Heart right ventricle (tissue), 16 donors: Measurements from ENCODE around the gene MT3. TPM values are rescaled to one million over a fixed set of nuclear protein-coding genes. Genes with fewer than 3 reads are reported as not detected.

ENCODE experiments used
- ATAC-seq, 8 donors: fragments of 200-7000 bp; cut with Tn5 transposase; one replicate each; pipeline ENCODE4 v1.9.1; 2020; ENCODE audit warnings: mild to moderate bottlenecking in 8 of 8, moderate library complexity in 8 of 8, moderate number of reproducible peaks in 1 of 8
- DNase-seq, 2 donors: peaks; one replicate each; pipeline ENCODE4 v3.0.0-alpha.2; 2020
- H3K27ac ChIP-seq, 10 donors: fragments of 200-600 bp; sonication (generic) in 2 of 10; one replicate each; pipeline versions ENCODE4 v1.5.0 to v1.8.0; 2020 to 2022; ENCODE audit warnings: mild to moderate bottlenecking in 3 of 10
- H3K27me3 ChIP-seq, 7 donors: fragments of 200-600 bp; one replicate each; pipeline ENCODE4 v1.8.0; 2021 to 2022; ENCODE audit warnings: mild to moderate bottlenecking in 2 of 7
- H3K36me3 ChIP-seq, 9 donors: fragments of 200-600 bp; sonication (generic) in 1 of 9; one replicate each; pipeline versions ENCODE4 v1.5.0 to v1.8.0; 2020 to 2022; ENCODE audit warnings: mild to moderate bottlenecking in 2 of 9
- H3K4me1 ChIP-seq, 9 donors: fragments of 200-600 bp; sonication (generic) in 1 of 9; one replicate each; pipeline versions ENCODE4 v1.5.0 to v1.8.0; 2020 to 2022; ENCODE audit warnings: mild to moderate bottlenecking in 4 of 9
- H3K4me3 ChIP-seq, 10 donors: fragments of 200-600 bp; sonication (generic) in 2 of 10; one replicate each; pipeline versions ENCODE4 v1.5.0 to v1.8.0; 2020 to 2022; ENCODE audit warnings: mild to moderate bottlenecking in 7 of 10, moderate library complexity in 2 of 10
- H3K9me3 ChIP-seq, 11 donors: fragments of 200-600 bp in 10 of 11; sonication (generic) in 2 of 11; one replicate each; pipeline versions ENCODE4 v1.5.0 to v1.8.0; 2013 to 2022; ENCODE audit warnings: mild to moderate bottlenecking in 2 of 11, control low read depth in 1 of 11, moderate library complexity in 1 of 11
- CTCF ChIP-seq, 9 donors: fragments of 200-600 bp; sonication (generic) in 2 of 9; IDR thresholded peaks; one replicate each; pipeline versions ENCODE4 v1.5.0 to v1.8.0; 2021 to 2022; ENCODE audit warnings: antibody characterized with exemption in 9 of 9, mild to moderate bottlenecking in 5 of 9, moderate library complexity in 1 of 9
- WGBS, 2 donors: extraction: QIAGEN DNeasy Blood & Tissue Kit; methylation state at CpG; one replicate each; pipeline ENCODE4 v1.1.7; 2013; ENCODE audit warnings: inconsistent platforms in 1 of 2; 5-methylcytosine and 5-hydroxymethylcytosine counted together
- intact Hi-C, 10 donors: fragments of 100-400 bp; cut with DNase I; formaldehyde crosslinking; loops; one replicate each; pipeline versions ENCODE4 v1.11.1 to v1.14.2; 2022
- polyA plus RNA-seq, 2 donors: library from polyadenylated mRNA; stranded (reverse); fragments of 200-250 nt; gene quantifications; one replicate each; pipeline ENCODE4 v1.2.3, GENCODE V29; 2013
- total RNA-seq, 10 donors: library from RNA; stranded (reverse); fragmentation: NEBNext Ultra II Directional in 3 of 10; extraction: Animal tissue kit (Norgen Biotek cat#: 25700) in 3 of 10; gene quantifications; one replicate each; pipeline versions ENCODE4 v1.2.1 to v1.2.4, GENCODE V29; 2021 to 2023
- donor health status: Arrhythmogenic right ventricular cardiomyopathy.
- donor health status: ischemic (EF 13 %, LVEDD 7.1; RV severe dilation, severe dysfunction).
- donor health status: healthy with polysubstance abuse.
- donor health status: DM: no; HTN: yes; CAD: no.
- donor health status: DM: no; HTN: no; CAD: no.
- donor health status: ischemic (EF 25% LVEDD 6.9; RV normal size, moderate dysfunction).
- donor health status: ischemic (EF 25% LVEDD 5.7; RV mildly dilated, moderate dysfunction).
- donor health status: healthy.
- donor health status: DM: yes; HTN: yes; CAD: no.
- donor health status: Ischemic cardiomyopathy.
- donor health status: ischemic (EF 35%, LVEDD 5.7; RV mildly dilated, moderate dysfunction).
- donor health status: nonischemic (EF 11% LVEDD 7.7; RV severe dilation, severe dysfunction).
- donor health status: DM: yes; HTN: yes; CAD: no.
- donor health status: PGD.
- donor health status: ischemic (EF 29% LVEDD 5.4; RV normal size, mild dysfunction).
- donor health status: nonischemic (EF 23%, LVEDD 6.1; RV moderate dilation, normal function).

MT3 gene
- total and polyA plus RNA-seq, 12 donors: 1.9 to 29.8 (median 4.4) TPM

GRCh38 chr16:56591377-56592060 lies 2.2 kb downstream of the MT3 start:
- H3K27me3 ChIP-seq: peaks cover 11 to 45% (median 34%) of the 10 kb centered on the region in 7 donors
- no peak for TF ChIP-seq CTCF (IDR thresholded peaks at IDR 0.05)
- H3K4me3 ChIP-seq: no peak overlapping the region
- H3K27ac ChIP-seq: no peak overlapping the region
- intact Hi-C loops: loop anchor here in 1 of 10 donors (10.0 kb wide), 1 partner anchor 77 kb away; no protein-coding TSS in a partner anchor
- H3K9me3 ChIP-seq: peaks cover 0 to 4% (median 0%) of the 10 kb centered on the region in 11 donors
- WGBS, 2 donors: 50 to 69% methylated on average over 4 of the region's 4 CpGs
- no peaks in the 10 kb centered on the region for H3K36me3 ChIP-seq
- DNase-seq: no peak
- peaks cover 3 to 11% (median 8%) of the 10 kb centered on the region in 9 donors for H3K4me1 ChIP-seq
- no peak for ATAC-seq

GRCh38 chr16:56593573-56594291 lies 4.4 kb downstream of the MT3 start:
- DNase-seq (no peak), ATAC-seq (no peak)
- 92 to 94% methylated on average over 6 of the region's 6 CpGs for WGBS, 2 donors
- Histone ChIP-seq H3K4me3 (no peak overlapping the region), H3K36me3 (no peaks in the 10 kb centered on the region), H3K9me3 (peaks cover 0 to 7% (median 0%) of the 10 kb centered on the region in 11 donors), H3K4me1 (peaks cover 3 to 11% (median 8%) of the 10 kb centered on the region in 9 donors), H3K27me3 (peaks cover 11 to 27% (median 23%) of the 10 kb centered on the region in 7 donors), H3K27ac (no peak overlapping the region)
- intact Hi-C loops: loop anchor here in 1 of 10 donors (10.0 kb wide), 1 partner anchor 79 kb away; no protein-coding TSS in a partner anchor
- TF ChIP-seq CTCF (IDR thresholded peaks at IDR 0.05): no peak

GRCh38 chr16:56594292-56594619 lies 4.9 kb downstream of the MT3 start:
- 90 to 93% methylated on average over 5 of the region's 5 CpGs for WGBS, 2 donors
- no peak overlapping the region for H3K27ac ChIP-seq
- no peak overlapping the region for H3K4me3 ChIP-seq
- intact Hi-C loops: loop anchor here in 1 of 10 donors (10.0 kb wide), 1 partner anchor 79 kb away; no protein-coding TSS in a partner anchor
- H3K9me3 ChIP-seq: peaks cover 0 to 7% (median 0%) of the 10 kb centered on the region in 11 donors
- no peaks in the 10 kb centered on the region for H3K36me3 ChIP-seq
- H3K4me1 ChIP-seq: peaks cover 3 to 7% (median 5%) of the 10 kb centered on the region in 9 donors
- ATAC-seq (no peak), DNase-seq (no peak)
- peaks cover 7 to 25% (median 18%) of the 10 kb centered on the region in 7 donors for H3K27me3 ChIP-seq
- no peak for TF ChIP-seq CTCF (IDR thresholded peaks at IDR 0.05)

GRCh38 chr16:56600398-56600999 lies 11.2 kb downstream of the MT3 start:
- Histone ChIP-seq H3K9me3 (peaks cover 0 to 2% (median 0%) of the 10 kb centered on the region in 11 donors), H3K4me1 (peaks cover 0 to 5% (median 0%) of the 10 kb centered on the region in 9 donors), H3K27ac (no peak overlapping the region), H3K36me3 (no peaks in the 10 kb centered on the region), H3K4me3 (no peak overlapping the region), H3K27me3 (peaks cover 0 to 6% (median 0%) of the 10 kb centered on the region in 7 donors)
- no peak for DNase-seq
- peak in 2 of 8 donors; percentile 34 to 39 for ATAC-seq
- peak; percentile 26 to 67 (median 58) for TF ChIP-seq CTCF (IDR thresholded peaks at IDR 0.05)
- intact Hi-C loops: loop anchor here (1.0 to 5.0 kb wide), 7 partner anchors 47 to 102 kb away; partner anchors contain the start of gene MT1X (in 1 of the 10)
- 31 to 33% methylated on average over 8 of the region's 8 CpGs for WGBS, 2 donors
